ENCODE results near the gene ITPR1. TPM values are rescaled to one million over a fixed set of nuclear protein-coding genes. Genes with fewer than 3 reads are reported as not detected.

Gene ITPR1
- 10 to 100 TPM; 12.1 to 68.7 (median 25.6) TPM for total RNA-seq

DNA sequence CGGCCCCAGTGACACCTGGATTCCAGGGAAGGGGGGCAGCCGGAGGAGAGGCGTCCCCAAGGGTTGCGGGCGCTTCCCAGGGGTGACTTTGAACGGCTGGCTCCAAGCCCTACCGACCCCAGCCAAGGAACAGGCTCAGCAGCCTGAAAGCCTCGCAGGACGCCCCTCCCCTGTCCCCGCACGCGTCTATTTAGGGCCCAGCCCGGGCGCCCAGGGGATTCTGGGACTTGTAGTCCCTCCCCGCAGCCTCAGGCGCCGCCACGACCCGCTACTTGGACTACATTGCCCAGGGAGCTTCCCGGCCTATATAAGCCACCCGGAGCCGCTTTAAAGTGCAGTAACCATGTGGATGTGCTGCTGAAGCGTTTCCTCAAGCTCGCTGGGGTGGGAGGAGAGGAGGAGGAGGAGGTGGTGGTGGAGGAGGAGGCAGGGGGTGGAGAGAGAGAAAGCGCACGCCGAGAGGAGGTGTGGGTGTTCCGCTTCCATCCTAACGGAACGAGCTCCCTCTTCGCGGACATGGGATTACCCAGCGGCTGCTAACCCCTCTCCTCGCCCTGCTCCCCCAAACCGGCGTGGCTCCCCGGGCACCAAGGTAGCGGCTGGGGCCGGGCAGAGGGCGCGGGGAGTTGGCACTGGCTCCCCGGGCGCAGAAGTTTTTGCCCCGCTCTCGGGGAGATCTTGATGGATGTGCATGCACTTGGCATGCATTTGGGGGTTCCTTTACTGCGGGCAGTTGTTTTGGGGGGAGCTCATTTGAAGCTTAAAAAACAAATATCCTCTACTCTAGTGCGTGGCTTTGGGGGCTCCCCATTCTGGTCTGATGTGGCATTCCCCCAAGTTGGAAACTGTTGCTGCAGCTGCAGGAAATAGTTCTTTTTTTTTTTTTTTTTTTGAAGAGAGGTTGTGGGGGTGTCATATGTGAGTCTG lies at the start of gene ITPR1:
ITPR1 (plus strand) TSS at position 335 of the 927 bp plus-strand sequence. CDS start 23,144 bp downstream, outside the sequence.
- Histone ChIP-seq H3K36me3 (no peaks in the 10 kb centered on the region), H3K4me3 (peak within 1 kb of the TSS; percentile 45 to 86 (median 76)), H3K9me3 (no peaks in the 10 kb centered on the region), H3K27ac (peak within 1 kb of the TSS; percentile 77 to 92 (median 86)), H3K27me3 (peaks cover 0 to 13% (median 0%) of the 10 kb centered on the region in 4 donors), H3K4me1 (peaks cover 11 to 55% (median 13%) of the 10 kb centered on the region in 3 donors)
- intact Hi-C loops (cut with DNase I), result loop anchor here (10.0 kb wide), 1 partner anchor 142 kb away; no protein-coding TSS in a partner anchor
- peak; percentile 99 for DNase-seq
- TF ChIP-seq POLR2A (IDR thresholded peaks at IDR 0.05), result peak in 3 of 4 donors; percentile 99 to 100 (median 99)
- TF ChIP-seq, protein P1, sequence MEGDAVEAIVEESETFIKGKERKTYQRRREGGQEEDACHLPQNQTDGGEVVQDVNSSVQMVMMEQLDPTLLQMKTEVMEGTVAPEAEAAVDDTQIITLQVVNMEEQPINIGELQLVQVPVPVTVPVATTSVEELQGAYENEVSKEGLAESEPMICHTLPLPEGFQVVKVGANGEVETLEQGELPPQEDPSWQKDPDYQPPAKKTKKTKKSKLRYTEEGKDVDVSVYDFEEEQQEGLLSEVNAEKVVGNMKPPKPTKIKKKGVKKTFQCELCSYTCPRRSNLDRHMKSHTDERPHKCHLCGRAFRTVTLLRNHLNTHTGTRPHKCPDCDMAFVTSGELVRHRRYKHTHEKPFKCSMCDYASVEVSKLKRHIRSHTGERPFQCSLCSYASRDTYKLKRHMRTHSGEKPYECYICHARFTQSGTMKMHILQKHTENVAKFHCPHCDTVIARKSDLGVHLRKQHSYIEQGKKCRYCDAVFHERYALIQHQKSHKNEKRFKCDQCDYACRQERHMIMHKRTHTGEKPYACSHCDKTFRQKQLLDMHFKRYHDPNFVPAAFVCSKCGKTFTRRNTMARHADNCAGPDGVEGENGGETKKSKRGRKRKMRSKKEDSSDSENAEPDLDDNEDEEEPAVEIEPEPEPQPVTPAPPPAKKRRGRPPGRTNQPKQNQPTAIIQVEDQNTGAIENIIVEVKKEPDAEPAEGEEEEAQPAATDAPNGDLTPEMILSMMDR (IDR thresholded peaks at IDR 0.05), result no peak
- 0 to 1% methylated on average over 8 to 20 of the region's 47 CpGs for WGBS, 2 donors

DNA sequence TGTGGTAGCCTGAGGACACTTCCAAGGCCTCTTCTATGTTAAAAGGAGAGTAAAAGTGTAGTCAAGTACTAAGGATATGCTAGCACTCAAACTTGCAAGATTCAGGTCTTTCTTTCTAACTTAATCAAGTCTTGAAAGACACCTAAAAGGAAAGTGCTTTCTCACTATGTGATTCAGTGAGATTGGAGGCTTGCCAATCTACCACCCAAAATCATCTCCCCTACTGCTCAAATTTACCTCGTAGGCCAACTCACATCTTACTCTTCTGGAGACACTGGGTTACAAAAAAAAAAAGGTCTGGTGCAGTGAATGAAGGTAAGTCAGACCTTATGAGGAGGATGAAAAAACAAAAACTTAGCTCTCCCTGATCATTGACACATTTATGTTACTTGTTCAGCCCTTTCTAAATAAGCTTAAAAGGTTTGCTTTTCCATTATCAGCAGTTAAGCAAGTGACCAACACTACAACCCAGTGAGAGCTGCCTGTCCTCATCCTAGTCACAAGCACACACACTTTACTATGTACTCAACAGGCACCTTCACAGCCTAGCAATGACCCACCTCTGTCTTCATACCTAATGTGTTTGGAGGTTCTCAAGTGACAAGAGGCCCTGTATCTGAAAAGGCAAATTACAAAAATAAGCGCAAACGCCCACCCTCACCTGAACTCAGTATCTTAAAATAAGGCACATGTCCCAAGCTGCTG lies 45.7 kb upstream of the ITPR1 start:
- WGBS, 2 donors, result 74 to 93% methylated on average over 3 of the region's 3 CpGs
- TF ChIP-seq, protein P1 (IDR thresholded peaks at IDR 0.05), result no peak
- TF ChIP-seq POLR2A (IDR thresholded peaks at IDR 0.05), result no peak
- Histone ChIP-seq H3K4me3 (no peak overlapping the region), H3K9me3 (no peaks in the 10 kb centered on the region), H3K4me1 (no peaks in the 10 kb centered on the region), H3K27ac (no peak overlapping the region), H3K27me3 (no peaks in the 10 kb centered on the region), H3K36me3 (peaks cover 0 to 96% (median 0%) of the 10 kb centered on the region in 3 donors)
- no peak for DNase-seq
- intact Hi-C loops (cut with DNase I), result no loop called here

- intact Hi-C loops (cut with DNase I), result no loop called here
- H3K4me3 ChIP-seq, result no peak overlapping the region
- H3K36me3 ChIP-seq, result peaks cover 0 to 93% (median 0%) of the 10 kb centered on the region in 3 donors
- no peaks in the 10 kb centered on the region for H3K4me1 ChIP-seq
- H3K9me3 ChIP-seq, result no peaks in the 10 kb centered on the region
- 82 to 83% methylated on average over 6 of the region's 6 CpGs for WGBS, 2 donors
- no peak overlapping the region for H3K27ac ChIP-seq
- TF ChIP-seq, protein P1 (IDR thresholded peaks at IDR 0.05), result no peak
- TF ChIP-seq POLR2A (IDR thresholded peaks at IDR 0.05), result no peak
- H3K27me3 ChIP-seq, result no peaks in the 10 kb centered on the region
- no peak for DNase-seq
Measured at GRCh38 chr3:4448187-4448586, 45.0 kb upstream of the ITPR1 start.

DNA sequence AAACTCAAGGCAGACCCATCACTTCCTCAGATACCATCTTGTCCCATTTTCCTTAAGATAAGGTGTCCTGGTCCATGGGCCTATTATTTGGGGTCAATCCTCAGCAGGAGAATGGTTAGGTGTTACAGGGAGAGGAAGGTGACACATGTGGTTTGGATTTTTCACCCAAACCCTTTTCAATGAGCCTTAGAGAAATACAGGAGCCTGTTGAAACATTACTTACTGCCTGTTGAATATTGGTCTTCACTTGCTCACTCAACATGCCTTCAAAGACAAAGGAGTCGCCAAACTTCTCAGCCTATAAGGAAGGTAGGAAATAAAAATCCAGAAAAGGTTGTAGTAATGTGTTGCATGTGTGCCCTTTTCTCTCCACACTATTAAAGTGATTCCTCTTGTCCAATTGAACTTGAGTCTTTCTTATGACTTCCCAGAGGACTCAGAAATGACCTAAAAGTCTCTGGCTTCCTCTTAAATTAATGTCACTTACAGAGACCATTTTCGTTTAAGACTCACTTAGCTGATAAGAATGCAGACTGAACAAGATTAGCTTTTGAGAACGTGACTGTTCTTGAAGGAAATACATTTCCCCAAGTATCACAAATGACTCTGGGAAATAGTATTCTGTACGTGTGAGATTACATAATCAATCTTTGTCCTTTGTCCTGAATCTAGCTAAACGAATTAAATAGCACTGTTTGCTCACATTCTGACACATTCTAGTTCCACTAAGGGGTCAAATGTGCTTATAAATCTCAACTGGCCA lies 43.9 kb upstream of the ITPR1 start:
- 64 to 83% methylated on average over 5 of the region's 5 CpGs for WGBS, 2 donors
- Histone ChIP-seq H3K27ac (no peak overlapping the region), H3K36me3 (peaks cover 0 to 82% (median 0%) of the 10 kb centered on the region in 3 donors), H3K4me3 (no peak overlapping the region), H3K27me3 (no peaks in the 10 kb centered on the region), H3K4me1 (no peaks in the 10 kb centered on the region), H3K9me3 (no peaks in the 10 kb centered on the region)
- DNase-seq, result no peak
- TF ChIP-seq POLR2A (IDR thresholded peaks at IDR 0.05), result no peak
- TF ChIP-seq, protein P1 (IDR thresholded peaks at IDR 0.05), result no peak
- intact Hi-C loops (cut with DNase I), result no loop called here

All from esophagus squamous epithelium (tissue), 5 donors.